Measurements from ENCODE around the gene CSN2. TPM values are rescaled to one million over a fixed set of nuclear protein-coding genes. Genes with fewer than 3 reads are reported as not detected.

CSN2 gene
- total and polyA plus RNA-seq, 10 of the 15 experiments (the other 5 are each of a cell fraction or from before 2014, with no cell fraction given) = not detected

- Histone ChIP-seq H3K27ac (ENCODE audit: control insufficient read depth, insufficient read depth) (no peak overlapping the region), H3K4me2 (ENCODE audit: control insufficient read depth, insufficient read depth) (no peak overlapping the region), H3K4me3 (no peak overlapping the region), H2AFZ (ENCODE audit: control insufficient read depth, low read depth, low read length) (no peak overlapping the region), H3K9me3 (replicated peaks; ENCODE audit: control insufficient read depth, insufficient read depth, low read length) (no peaks in the 10 kb centered on the region), H3K79me2 (ENCODE audit: control insufficient read depth, insufficient read depth, low read length) (no peaks in the 10 kb centered on the region), H3K27me3 (replicated peaks in 1 of 2; ENCODE audit: control insufficient read depth in 2 of 2, insufficient read depth in 2 of 2, low read length in 1 of 2) (no peaks in the 10 kb centered on the region; a peak in 1 of 4 replicates), H3K9ac (ENCODE audit: control insufficient read depth, insufficient read depth, low read length) (no peak overlapping the region), H3K4me1 (ENCODE audit: control insufficient read depth, insufficient read depth, low read length) (peaks cover 7% of the 10 kb centered on the region; the same call in 1 of the 2 replicates), H3K36me3 (ENCODE audit: control insufficient read depth in 2 of 2, insufficient read depth in 2 of 2, low read length in 1 of 2) (no peaks in the 10 kb centered on the region), H4K20me1 (ENCODE audit: control insufficient read depth, insufficient read depth) (no peaks in the 10 kb centered on the region)
- DNase-seq (ENCODE audit: low read depth, low spot score) (no peak), ATAC-seq (no peak), FAIRE-seq (no peak)
- no TSS peak for BruUV-seq (replicated peaks)
- SMC1A ChIA-PET (ENCODE audit: uncharacterized antibody, unreplicated experiment) = no interaction called here
- intact Hi-C loops (cut with micrococcal nuclease; ENCODE audit: unreplicated experiment) (no loop called here), in situ Hi-C loops (cut with MboI) (no loop called here)
- WGBS (ENCODE audit: insufficient coverage, insufficient replicate concordance, low lambda C conversion rate, missing lambda C conversion rate) = 0% methylated on average over 1 of the region's 1 CpG
- RAD21 ChIA-PET (ENCODE audit: unreplicated experiment) = no interaction called here
- CTCF ChIA-PET = no interaction called here
- POLR2A ChIA-PET = no interaction called here
- TF ChIP-seq GABPA (IDR thresholded peaks at IDR 0.05; ENCODE audit: low read depth) (no peak), NRF1 (conservative IDR thresholded peaks at IDR 0.05; ENCODE audit: low read depth, low read length) (no peak), CREM (IDR thresholded peaks at IDR 0.05; ENCODE audit: low read depth) (no peak), STAT1 (conservative IDR thresholded peaks at IDR 0.05) (no peak), EGR1 (IDR thresholded peaks at IDR 0.05; ENCODE audit: borderline replicate concordance in 1 of 2, low read depth in 2 of 2, low read length in 2 of 2) (no peak), NFYB (IDR thresholded peaks at IDR 0.05; ENCODE audit: insufficient read depth, low read depth, low read length) (no peak), ZSCAN29 (IDR thresholded peaks at IDR 0.05) (no peak), SPI1 (IDR thresholded peaks at IDR 0.05; ENCODE audit: borderline replicate concordance, insufficient read depth, low read depth, low read length) (no peak), GATAD2B (conservative IDR thresholded peaks at IDR 0.05; ENCODE audit: low read depth) (no peak), MXI1 (IDR thresholded peaks at IDR 0.05; ENCODE audit: low read depth, low read length) (no peak), HSF1 (IDR thresholded peaks at IDR 0.05; ENCODE audit: low read depth, low read length) (no peak), ATF7 (IDR thresholded peaks at IDR 0.05; ENCODE audit: low read depth) (no peak), NR2F1 (conservative IDR thresholded peaks at IDR 0.05) (no peak), NFYA (IDR thresholded peaks at IDR 0.05; ENCODE audit: borderline replicate concordance, low read depth, low read length) (no peak), ESRRA (IDR thresholded peaks at IDR 0.05; ENCODE audit: low read length) (no peak)
These were observed 58.4 kb downstream of the CSN2 start for GRCh38 chr4:69907151-69907550.

Other genes with a start within 250 kb of the CSN2 start
Only the 7 nearest of the 8 such genes appear.
- not detected in 2 replicates for gene SULT1B1, start 205.1 kb downstream of the CSN2 start, total RNA-seq (2014; rRNA removed)
- not detected in 2 replicates for gene SULT1B1, start 205.1 kb downstream of the CSN2 start, total RNA-seq (2014; rRNA removed; fragmentation: Illumina TruSeq; extraction: Trizol)
- 0.05 TPM in 1 of 2 replicates, not detected in the other for gene SULT1B1, start 205.1 kb downstream of the CSN2 start, total RNA-seq (2021)
- gene SULT1B1, start 205.1 kb downstream of the CSN2 start, polyA plus RNA-seq (2011; rRNA removed) = 0.01 and 0.03 TPM in 2 replicates
- not detected in 2 replicates for gene SULT1B1, start 205.1 kb downstream of the CSN2 start, polyA plus RNA-seq (2014; fragmentation: Illumina TruSeq; extraction: Trizol)
- gene SULT1B1, start 205.1 kb downstream of the CSN2 start, polyA plus RNA-seq (2014; fragmentation: Nextera tagmentation; extraction: Ambion mirVana) = not detected
- not detected in 2 replicates for gene SULT1B1, start 205.1 kb downstream of the CSN2 start, polyA plus RNA-seq (2014; rRNA removed)
- under 1 TPM in 1 of 2 experiments, not detected in 1; 0.01 TPM for gene SULT1B1, start 205.1 kb downstream of the CSN2 start, polyA plus RNA-seq (2016; fragmentation: Nextera tagmentation; extraction: Ambion mirVana)
- not detected in 2 replicates for gene SULT1E1, start 105.6 kb downstream of the CSN2 start, total RNA-seq (2014; rRNA removed)
- gene SULT1E1, start 105.6 kb downstream of the CSN2 start, total RNA-seq (2014; rRNA removed; fragmentation: Illumina TruSeq; extraction: Trizol) = not detected in 2 replicates
- gene SULT1E1, start 105.6 kb downstream of the CSN2 start, total RNA-seq (2021) = not detected in 2 replicates
- not detected in 2 replicates for gene SULT1E1, start 105.6 kb downstream of the CSN2 start, polyA plus RNA-seq (2011; rRNA removed)
- gene SULT1E1, start 105.6 kb downstream of the CSN2 start, polyA plus RNA-seq (2014; fragmentation: Illumina TruSeq; extraction: Trizol) = not detected in 2 replicates
- not detected for gene SULT1E1, start 105.6 kb downstream of the CSN2 start, polyA plus RNA-seq (2014; fragmentation: Nextera tagmentation; extraction: Ambion mirVana)
- not detected in 2 replicates for gene SULT1E1, start 105.6 kb downstream of the CSN2 start, polyA plus RNA-seq (2014; rRNA removed)
- not detected for gene SULT1E1, start 105.6 kb downstream of the CSN2 start, polyA plus RNA-seq (2016; fragmentation: Nextera tagmentation; extraction: Ambion mirVana)
- gene CSN1S1, start 34.7 kb downstream of the CSN2 start, total RNA-seq (2014; rRNA removed) = not detected in 2 replicates
- gene CSN1S1, start 34.7 kb downstream of the CSN2 start, total RNA-seq (2014; rRNA removed; fragmentation: Illumina TruSeq; extraction: Trizol) = not detected in 2 replicates
- not detected in 2 replicates for gene CSN1S1, start 34.7 kb downstream of the CSN2 start, total RNA-seq (2021)
- gene CSN1S1, start 34.7 kb downstream of the CSN2 start, polyA plus RNA-seq (2011; rRNA removed) = not detected in 2 replicates
- not detected in 2 replicates for gene CSN1S1, start 34.7 kb downstream of the CSN2 start, polyA plus RNA-seq (2014; fragmentation: Illumina TruSeq; extraction: Trizol)
- not detected for gene CSN1S1, start 34.7 kb downstream of the CSN2 start, polyA plus RNA-seq (2014; fragmentation: Nextera tagmentation; extraction: Ambion mirVana)
- gene CSN1S1, start 34.7 kb downstream of the CSN2 start, polyA plus RNA-seq (2014; rRNA removed) = not detected in 2 replicates
- gene CSN1S1, start 34.7 kb downstream of the CSN2 start, polyA plus RNA-seq (2016; fragmentation: Nextera tagmentation; extraction: Ambion mirVana) = not detected
- not detected in 2 replicates for gene STATH, start 30.2 kb upstream of the CSN2 start, total RNA-seq (2014; rRNA removed)
- not detected in 2 replicates for gene STATH, start 30.2 kb upstream of the CSN2 start, total RNA-seq (2014; rRNA removed; fragmentation: Illumina TruSeq; extraction: Trizol)
- not detected in 2 replicates for gene STATH, start 30.2 kb upstream of the CSN2 start, total RNA-seq (2021)
- gene STATH, start 30.2 kb upstream of the CSN2 start, polyA plus RNA-seq (2011; rRNA removed) = not detected in 2 replicates
- gene STATH, start 30.2 kb upstream of the CSN2 start, polyA plus RNA-seq (2014; fragmentation: Illumina TruSeq; extraction: Trizol) = 0.21 TPM in 1 of 2 replicates, not detected in the other
- gene STATH, start 30.2 kb upstream of the CSN2 start, polyA plus RNA-seq (2014; fragmentation: Nextera tagmentation; extraction: Ambion mirVana) = not detected
- not detected in 2 replicates for gene STATH, start 30.2 kb upstream of the CSN2 start, polyA plus RNA-seq (2014; rRNA removed)
- gene STATH, start 30.2 kb upstream of the CSN2 start, polyA plus RNA-seq (2016; fragmentation: Nextera tagmentation; extraction: Ambion mirVana) = not detected
- not detected in 2 replicates for gene HTN3, start 62.7 kb upstream of the CSN2 start, total RNA-seq (2014; rRNA removed)
- gene HTN3, start 62.7 kb upstream of the CSN2 start, total RNA-seq (2014; rRNA removed; fragmentation: Illumina TruSeq; extraction: Trizol) = not detected in 2 replicates
- gene HTN3, start 62.7 kb upstream of the CSN2 start, total RNA-seq (2021) = not detected in 2 replicates
- gene HTN3, start 62.7 kb upstream of the CSN2 start, polyA plus RNA-seq (2011; rRNA removed) = not detected in 2 replicates
- gene HTN3, start 62.7 kb upstream of the CSN2 start, polyA plus RNA-seq (2014; fragmentation: Illumina TruSeq; extraction: Trizol) = not detected in 2 replicates
- not detected for gene HTN3, start 62.7 kb upstream of the CSN2 start, polyA plus RNA-seq (2014; fragmentation: Nextera tagmentation; extraction: Ambion mirVana)
- not detected in 2 replicates for gene HTN3, start 62.7 kb upstream of the CSN2 start, polyA plus RNA-seq (2014; rRNA removed)
- gene HTN3, start 62.7 kb upstream of the CSN2 start, polyA plus RNA-seq (2016; fragmentation: Nextera tagmentation; extraction: Ambion mirVana) = not detected
- not detected in 2 replicates for gene HTN1, start 84.7 kb upstream of the CSN2 start, total RNA-seq (2014; rRNA removed)
- gene HTN1, start 84.7 kb upstream of the CSN2 start, total RNA-seq (2014; rRNA removed; fragmentation: Illumina TruSeq; extraction: Trizol) = not detected in 2 replicates
- gene HTN1, start 84.7 kb upstream of the CSN2 start, total RNA-seq (2021) = not detected in 2 replicates
- gene HTN1, start 84.7 kb upstream of the CSN2 start, polyA plus RNA-seq (2011; rRNA removed) = not detected in 2 replicates
- 0.03 TPM in 1 of 2 replicates, not detected in the other for gene HTN1, start 84.7 kb upstream of the CSN2 start, polyA plus RNA-seq (2014; fragmentation: Illumina TruSeq; extraction: Trizol)
- gene HTN1, start 84.7 kb upstream of the CSN2 start, polyA plus RNA-seq (2014; fragmentation: Nextera tagmentation; extraction: Ambion mirVana) = not detected
- not detected in 2 replicates for gene HTN1, start 84.7 kb upstream of the CSN2 start, polyA plus RNA-seq (2014; rRNA removed)
- not detected for gene HTN1, start 84.7 kb upstream of the CSN2 start, polyA plus RNA-seq (2016; fragmentation: Nextera tagmentation; extraction: Ambion mirVana)
- gene PRR27, start 188.5 kb upstream of the CSN2 start, total RNA-seq (2014; rRNA removed) = not detected in 2 replicates
- gene PRR27, start 188.5 kb upstream of the CSN2 start, total RNA-seq (2014; rRNA removed; fragmentation: Illumina TruSeq; extraction: Trizol) = not detected in 2 replicates
- not detected in 2 replicates for gene PRR27, start 188.5 kb upstream of the CSN2 start, total RNA-seq (2021)
- not detected in 2 replicates for gene PRR27, start 188.5 kb upstream of the CSN2 start, polyA plus RNA-seq (2011; rRNA removed)
- not detected in 2 replicates for gene PRR27, start 188.5 kb upstream of the CSN2 start, polyA plus RNA-seq (2014; fragmentation: Illumina TruSeq; extraction: Trizol)
- not detected for gene PRR27, start 188.5 kb upstream of the CSN2 start, polyA plus RNA-seq (2014; fragmentation: Nextera tagmentation; extraction: Ambion mirVana)
- not detected in 2 replicates for gene PRR27, start 188.5 kb upstream of the CSN2 start, polyA plus RNA-seq (2014; rRNA removed)
- gene PRR27, start 188.5 kb upstream of the CSN2 start, polyA plus RNA-seq (2016; fragmentation: Nextera tagmentation; extraction: Ambion mirVana) = not detected

All from GM12878 (cell line).